NCI-H2227 (cell line): ENCODE measurements around the gene F12.

Source experiments
- DNase-seq: peaks from one replicate; lab custom pipeline; 2025; ENCODE audit not compliant: unreplicated experiment; lab: John Stamatoyannopoulos, UW

The F12 gene

GRCh38 chr5:177446200-177447065 lies 37.1 kb upstream of the F12 start, which contains the start of gene PRR7:
TSS of gene PRR7 (plus strand) at chr5:177446814. CDS start at chr5:177455068, 8,254 bp downstream.
- peak; percentile 82 for DNase-seq

DNA sequence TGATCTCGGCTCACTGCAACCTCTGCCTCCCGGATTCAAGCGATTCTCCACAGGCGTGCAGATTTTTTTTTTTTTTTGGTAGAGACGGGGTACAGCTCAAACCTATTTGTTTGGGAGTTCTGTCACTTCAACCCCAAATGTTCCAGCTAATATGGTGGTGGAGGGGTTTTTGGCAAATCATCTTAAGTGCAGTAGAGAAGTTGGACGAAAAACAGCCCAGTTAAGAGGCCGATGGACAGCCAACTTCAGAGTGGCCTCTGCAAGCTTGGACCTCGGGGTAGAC lies 36.5 kb upstream of the F12 start:
- DNase-seq, result no peak

GRCh38 chr5:177445052-177445916 lies 35.9 kb upstream of the F12 start:
- DNase-seq, result no peak

DNA sequence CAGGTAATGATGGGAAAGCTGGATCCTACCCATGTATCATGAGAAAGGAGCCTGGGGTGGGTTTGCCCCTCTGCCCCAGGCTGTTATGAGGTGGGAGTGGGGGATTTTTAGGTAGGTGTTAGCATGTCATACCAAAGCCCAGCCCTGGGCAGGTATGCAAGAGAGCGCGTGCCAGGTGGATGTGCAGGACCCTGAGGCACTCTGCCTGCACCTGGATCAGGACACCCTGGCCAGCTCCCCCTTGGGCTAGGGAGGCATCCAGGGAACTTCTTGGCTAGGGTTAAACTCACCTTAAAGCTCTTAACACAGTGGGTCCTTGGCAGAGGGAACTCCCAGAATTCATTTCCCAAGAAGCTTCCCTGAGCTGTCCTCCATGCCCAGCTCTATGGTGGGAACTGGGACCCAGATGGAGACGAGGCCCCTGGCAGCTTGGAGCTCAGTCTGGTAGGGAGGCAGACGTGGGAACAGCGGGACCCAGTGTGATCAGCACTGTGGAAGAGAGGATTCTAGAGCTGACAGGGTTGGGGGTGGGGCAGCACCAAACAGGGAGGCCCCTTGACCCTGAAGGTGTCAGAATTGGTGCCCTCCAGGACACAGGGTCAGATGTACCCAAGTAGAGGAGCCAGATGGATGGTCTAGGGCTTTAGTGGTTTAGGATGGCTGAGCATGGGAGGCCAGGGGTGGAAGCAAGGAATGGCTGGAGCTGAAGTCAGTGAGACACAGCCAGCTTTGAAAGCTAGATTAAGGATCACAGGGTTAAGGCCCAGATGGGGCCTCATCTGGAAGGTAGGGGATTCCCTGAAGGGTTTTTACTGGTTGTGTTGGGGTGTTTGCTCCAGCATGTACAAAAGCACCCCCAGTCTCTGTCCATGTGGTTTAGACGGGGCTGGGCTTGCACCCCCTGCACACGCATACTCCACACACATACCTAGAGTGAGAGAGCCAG lies 35.0 kb upstream of the F12 start:
- DNase-seq, result no peak

DNA sequence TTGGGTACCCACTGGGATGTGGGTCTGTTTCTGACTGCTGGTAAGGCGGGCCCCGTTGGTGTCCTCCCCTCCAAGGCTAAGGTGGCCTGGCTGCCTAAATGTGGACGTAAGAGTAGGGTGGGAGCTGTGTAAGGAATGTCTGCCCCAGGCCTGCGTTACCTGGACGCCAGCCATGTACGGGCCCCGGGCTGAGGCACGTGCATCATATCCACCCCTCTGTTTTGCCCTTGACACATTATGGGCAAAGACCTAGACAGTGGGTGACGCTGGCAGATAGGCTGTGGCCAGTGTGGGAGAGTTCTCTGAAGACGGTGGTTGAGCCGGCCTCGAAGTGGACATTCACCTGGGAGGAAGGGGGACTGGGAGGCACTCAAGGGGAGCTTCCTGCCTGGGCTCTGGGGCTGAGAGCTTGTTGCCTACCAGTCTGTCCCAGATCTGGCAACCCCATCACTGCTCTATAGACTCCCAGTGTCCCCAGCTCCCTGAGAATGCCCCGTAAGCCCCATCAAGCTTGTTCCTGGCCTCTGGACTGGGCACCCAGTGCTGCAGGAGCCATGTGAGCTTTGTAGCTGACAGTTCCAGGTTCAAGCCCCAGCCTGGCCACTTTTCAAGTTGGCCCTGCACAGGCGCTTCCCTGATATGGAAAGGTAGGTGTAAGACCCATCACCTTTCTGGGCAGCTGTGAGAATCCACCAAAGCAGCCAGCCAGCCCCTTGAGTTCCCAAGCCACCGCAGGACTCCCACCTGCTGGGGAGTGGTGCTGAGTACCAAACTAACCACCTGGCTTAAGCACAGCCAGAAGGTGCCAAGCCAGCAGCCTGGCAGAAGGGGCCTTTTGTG lies 34.0 kb upstream of the F12 start:
- no peak for DNase-seq

DNA sequence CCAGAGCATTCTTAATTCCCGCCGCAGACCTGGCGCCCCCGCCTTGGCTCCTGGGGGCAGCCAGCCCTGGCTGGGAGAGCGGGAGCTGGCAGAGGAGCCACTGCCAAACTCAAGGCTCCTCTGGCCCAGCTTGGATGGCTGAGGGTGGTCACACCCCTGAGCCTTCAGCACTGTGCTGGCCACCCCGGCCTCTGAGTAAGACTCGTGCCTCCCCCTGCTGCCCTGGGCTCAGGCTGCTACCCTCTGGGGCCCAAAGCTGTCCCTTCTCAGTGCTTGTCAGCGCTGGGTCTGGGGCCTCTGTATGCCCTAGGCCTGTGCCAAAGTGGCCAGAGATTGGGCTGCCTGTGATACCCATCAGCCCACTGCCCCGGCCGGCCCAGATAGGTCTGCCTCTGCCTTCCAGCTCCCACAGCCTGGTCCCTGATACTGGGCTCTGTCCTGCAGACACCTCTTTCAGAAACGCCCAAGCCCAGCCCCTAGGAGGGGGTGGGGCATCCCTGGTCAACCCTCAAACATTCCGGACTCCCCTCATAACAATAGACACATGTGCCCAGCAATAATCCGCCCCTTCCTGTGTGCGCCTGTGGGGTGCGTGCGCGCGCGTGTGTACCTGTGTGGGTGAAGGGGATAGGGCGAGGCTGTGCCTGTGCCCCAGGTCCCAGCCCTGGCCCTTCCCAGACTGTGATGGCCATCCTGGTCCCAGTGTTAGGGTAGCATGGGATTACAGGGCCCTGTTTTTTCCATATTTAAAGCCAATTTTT lies 32.9 kb upstream of the F12 start:
- DNase-seq, result no peak

DNA sequence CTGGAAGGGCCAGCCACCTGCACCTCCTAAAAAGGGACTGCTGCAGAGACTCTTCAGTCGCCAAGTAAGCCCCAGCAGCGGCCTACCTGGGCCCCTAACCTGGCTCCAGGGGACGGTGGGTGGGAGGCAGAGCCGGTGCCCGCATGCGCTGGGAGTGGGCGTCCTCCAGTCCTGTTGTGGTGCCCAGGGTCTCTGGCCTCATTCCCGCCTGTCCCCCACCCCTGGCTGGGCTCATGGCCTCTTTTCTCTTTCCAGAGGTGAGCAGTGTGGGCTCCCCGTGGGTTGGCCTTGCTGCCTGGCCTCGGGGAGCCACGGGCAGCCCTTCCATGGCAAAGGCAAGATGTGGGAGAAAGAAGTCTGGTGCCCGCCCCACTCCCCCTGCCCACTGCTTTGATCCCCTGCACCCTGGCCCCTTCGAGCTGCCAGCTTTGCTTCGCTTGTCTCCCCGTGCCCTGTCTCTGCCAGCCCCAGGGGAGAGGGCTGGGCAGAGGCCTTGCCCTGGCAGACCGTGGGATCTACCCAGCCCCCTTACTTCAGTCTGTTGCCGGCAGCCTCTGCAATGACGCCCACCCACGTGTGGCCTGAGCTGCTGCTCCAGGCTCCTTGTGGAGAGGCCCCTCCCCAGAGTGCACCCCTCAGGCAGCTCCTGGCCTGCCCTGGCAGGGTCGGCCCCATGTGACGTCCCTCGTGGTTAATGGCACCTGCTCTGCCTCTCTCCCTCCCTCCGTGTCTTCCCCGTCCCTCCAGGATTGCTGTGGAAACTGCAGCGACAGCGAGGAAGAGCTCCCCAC lies 31.8 kb upstream of the F12 start:
- DNase-seq, result no peak

DNA sequence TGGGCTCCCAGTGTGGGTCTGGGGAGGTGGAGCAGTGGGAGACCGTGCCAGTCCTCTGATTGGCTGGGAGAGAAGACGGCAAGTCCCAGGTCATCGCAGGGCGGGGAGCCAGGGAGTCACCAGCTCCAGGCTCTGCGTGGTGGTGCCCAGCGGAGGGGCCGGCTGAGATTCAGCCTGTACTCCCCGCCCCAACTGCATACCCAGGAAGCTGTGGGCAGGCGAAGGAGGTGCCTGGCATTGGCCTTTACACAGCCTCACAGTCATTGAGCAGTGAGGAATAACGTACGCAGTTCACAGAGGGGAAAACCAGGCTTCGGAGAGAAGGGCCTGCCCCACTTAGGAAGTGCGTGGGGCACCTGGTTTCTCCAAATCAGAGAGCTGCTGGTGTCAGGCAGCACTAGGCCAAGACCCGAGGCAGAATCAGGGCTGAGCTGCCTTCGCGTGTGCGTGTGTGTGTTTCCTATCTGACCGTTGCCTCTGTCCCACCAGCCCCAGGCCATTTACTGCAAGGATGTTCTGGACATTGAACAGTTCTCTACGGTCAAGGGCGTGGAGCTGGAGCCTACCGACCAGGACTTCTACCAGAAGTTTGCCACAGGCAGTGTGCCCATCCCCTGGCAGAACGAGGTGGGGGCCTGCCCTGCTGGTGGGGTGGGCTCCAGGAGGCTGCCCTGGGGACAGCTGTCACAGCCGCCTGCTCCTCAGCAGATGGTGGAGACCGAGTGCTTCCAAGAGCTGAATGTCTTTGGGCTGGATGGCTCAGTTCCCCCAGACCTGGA lies 31.0 kb upstream of the F12 start:
- no peak for DNase-seq

DNA sequence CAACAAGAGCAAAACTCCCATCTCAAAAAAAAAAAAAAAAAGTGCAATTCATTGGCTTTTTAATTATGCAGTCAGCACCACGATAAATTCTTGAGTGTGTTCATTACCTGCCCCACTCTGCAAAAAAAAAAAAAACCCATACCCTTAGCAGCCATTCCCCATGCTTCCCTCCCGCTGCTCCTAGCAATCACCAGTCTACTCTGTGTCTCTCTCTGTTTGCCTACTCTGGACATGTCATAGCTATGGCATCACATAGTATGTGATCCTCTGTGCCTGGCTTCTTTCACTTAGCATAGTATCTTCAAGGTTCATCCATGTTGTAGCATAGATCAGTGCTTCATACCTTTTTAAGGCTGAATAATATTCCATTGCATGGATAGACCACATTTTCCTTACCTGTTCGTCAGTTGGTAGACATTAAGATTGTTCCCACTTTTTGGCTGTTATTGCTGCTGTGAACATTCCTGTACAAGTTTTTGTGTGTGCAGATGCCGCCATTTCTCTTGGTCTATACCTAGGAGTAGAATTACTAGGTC lies 30.2 kb upstream of the F12 start:
- DNase-seq, result no peak

- no peak for DNase-seq
Observed at GRCh38 chr5:177438468-177438867, 29.1 kb upstream of the F12 start.

GRCh38 chr5:177437623-177438022 lies 28.3 kb upstream of the F12 start:
- peak; percentile 53 for DNase-seq

GRCh38 chr5:177435847-177436536 lies 26.6 kb upstream of the F12 start:
- no peak for DNase-seq

DNA sequence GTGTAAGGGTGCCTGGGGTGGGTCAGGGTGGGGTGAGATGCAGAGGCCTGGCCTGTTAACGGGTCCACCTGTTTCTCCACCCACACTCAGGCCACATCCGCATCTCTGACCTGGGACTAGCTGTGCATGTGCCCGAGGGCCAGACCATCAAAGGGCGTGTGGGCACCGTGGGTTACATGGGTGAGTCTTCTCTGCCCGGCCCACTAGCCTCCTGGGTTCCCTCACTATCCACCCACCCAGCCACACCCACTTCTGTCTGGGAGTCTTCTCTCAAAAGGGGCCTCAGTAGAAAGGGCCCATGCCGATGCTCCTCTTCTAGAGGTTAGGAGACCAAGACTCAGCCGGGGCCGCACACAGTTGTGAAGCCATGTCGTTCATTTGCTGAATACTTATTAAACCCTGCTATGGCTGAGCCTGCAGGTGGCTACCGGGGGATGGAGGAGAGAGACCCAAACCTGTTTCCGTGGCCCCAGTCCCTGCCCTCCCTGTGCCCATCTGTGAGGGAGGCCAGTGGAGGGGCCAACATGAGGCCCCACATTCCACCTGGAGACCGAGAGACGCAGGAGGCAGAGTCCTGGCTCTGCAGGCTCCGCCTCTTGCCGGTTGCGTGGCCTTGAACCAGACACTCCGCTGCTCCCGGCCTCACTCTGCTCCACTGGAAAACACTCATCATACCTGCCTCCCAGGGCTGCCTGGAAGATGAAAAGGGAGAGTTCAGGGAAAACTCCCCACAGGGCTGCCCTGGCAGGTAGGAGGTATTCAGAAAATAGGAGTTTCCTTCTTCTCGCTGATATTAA lies 25.8 kb upstream of the F12 start:
- DNase-seq, result no peak

GRCh38 chr5:177434437-177434836 lies 25.1 kb upstream of the F12 start:
- DNase-seq, result no peak

DNA sequence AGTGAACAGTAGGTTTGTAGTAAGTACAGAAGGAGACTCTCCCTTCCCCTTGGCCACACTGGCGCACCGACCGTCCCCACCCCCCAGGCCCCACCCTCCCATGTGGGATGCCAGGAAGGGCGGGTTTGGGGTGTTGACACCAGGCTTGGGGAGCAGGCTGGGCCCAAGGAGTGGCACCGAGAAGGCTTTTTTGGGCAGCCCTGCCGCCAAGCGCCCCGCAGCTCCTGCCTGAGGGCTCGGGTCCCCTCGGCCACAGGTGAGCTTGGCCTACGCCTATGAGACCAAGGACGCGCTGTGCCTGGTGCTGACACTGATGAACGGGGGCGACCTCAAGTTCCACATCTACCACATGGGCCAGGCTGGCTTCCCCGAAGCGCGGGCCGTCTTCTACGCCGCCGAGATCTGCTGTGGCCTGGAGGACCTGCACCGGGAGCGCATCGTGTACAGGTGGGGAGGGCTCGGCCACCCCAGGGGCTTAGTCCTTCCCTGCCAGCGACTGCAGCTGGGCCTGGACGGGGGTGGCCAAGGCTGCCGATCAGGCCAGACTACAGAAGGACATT lies 24.4 kb upstream of the F12 start:
- DNase-seq, result no peak
